Stimulated activated CD8-positive, alpha-beta memory T cell treated with anti-CD3 and anti-CD28 coated beads, Interleukin-4, amount 100 ng/mL, for 4 hours (primary cell): ENCODE data around the gene DPPA2.
"Not testable (repeated sequence)": the region's sequence is repeated elsewhere in the genome, so short reads cannot be mapped to it uniquely, and the experiment has no call there.

ENCODE experiments used
- DNase-seq, 2 donors: peaks; one replicate each; pipeline ENCODE4 v3.0.0-alpha.2; 2020; ENCODE audit warnings: low read depth in 2 of 2, low spot score in 1 of 2

The DPPA2 gene, protein sequence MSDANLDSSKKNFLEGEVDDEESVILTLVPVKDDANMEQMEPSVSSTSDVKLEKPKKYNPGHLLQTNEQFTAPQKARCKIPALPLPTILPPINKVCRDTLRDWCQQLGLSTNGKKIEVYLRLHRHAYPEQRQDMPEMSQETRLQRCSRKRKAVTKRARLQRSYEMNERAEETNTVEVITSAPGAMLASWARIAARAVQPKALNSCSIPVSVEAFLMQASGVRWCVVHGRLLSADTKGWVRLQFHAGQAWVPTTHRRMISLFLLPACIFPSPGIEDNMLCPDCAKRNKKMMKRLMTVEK

DNA sequence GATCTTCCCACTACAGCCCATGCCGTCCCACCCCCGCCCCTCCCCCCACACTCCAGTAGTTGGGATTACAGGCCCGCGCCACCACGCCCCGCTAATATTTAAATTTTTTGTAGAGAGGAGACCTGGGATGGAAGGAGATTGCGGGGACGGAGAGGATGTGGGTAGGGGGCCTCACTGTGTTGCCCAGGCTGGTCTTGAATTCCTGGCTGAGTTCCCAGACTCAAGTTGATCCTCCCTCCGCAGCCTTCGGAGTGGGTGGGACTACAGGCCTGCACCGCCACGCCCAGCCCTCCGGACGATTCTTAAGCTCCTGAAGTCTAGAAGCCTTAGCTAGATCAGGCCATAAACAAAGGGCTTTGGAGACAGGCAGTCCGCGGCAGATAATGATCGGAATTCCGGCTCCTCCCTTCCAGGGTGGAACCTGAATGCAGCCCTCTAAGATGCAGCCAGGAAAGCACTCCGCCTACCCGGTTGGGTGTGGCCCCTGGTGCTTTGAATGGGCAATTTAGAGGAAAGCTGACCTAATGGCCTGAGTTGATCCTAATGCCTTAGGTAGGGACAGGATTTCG lies at the start of gene DPPA2:
Gene DPPA2 (minus strand): TSS at position 356 of the 569 bp plus-strand sequence. CDS start 1,975 bp downstream, outside the sequence.
- DNase-seq: no peak

DNA sequence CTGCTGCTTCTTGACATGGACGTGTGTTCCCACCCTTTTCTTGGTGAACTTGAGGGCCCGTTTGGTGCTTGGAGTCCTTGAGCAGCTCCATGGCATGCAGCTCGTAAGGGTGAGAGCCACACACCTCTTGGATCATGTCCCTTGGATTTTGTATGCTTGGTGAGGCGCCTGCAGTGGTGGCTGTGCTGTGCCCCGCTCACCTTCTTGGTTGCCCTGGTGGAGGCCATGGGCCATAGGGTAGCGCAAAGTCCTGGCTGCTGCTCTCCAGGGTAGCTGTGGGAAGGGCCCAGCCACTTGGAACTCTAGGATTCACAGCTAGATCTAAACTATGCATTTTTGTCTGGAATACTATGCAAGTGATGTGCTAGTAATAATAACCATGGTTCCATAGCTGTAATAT lies 47.8 kb upstream of the DPPA2 start:
- no peak for DNase-seq

GRCh38 chr3:109363634-109364033 lies 47.3 kb upstream of the DPPA2 start:
- no peak for DNase-seq

DNA sequence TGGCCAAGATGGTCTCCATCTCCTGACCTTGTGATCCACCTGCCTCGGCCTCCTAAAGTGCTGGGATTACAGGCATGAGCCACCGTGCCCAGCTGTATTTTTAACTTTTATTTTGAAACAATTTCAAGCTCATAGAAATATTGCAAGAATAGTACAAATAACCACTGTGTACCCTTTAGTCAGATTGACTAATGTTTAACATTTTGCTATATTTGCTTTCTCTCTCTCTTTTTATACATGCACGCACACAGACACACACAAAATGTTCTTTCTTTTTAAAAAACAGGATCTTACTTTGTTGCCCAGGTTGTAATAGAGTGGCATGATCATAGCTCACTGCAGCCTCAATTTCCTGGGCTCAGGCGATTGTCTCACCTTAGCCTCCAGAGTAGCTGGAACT lies 46.5 kb upstream of the DPPA2 start:
- DNase-seq: no peak

DNA sequence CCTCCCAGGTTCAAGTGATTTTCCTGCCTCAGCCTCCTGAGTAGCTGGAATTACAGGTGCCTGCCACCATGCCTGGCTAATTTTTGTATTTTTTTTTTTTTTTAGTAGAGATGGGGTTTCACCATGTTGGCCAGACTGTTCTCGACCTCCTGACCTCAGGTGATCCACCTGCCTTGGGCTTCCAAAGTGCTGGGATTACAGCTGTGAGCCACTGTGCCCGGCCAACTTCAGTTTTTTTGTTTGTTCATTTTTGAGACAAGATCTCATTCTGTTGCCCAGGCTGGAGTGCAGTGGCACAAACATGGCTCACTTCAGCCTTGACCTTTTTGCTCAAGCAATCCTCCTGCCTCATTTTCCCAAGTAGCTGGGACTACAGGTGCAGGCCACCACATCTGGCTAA lies 42.5 kb upstream of the DPPA2 start:
- not testable (repeated sequence) for DNase-seq

DNA sequence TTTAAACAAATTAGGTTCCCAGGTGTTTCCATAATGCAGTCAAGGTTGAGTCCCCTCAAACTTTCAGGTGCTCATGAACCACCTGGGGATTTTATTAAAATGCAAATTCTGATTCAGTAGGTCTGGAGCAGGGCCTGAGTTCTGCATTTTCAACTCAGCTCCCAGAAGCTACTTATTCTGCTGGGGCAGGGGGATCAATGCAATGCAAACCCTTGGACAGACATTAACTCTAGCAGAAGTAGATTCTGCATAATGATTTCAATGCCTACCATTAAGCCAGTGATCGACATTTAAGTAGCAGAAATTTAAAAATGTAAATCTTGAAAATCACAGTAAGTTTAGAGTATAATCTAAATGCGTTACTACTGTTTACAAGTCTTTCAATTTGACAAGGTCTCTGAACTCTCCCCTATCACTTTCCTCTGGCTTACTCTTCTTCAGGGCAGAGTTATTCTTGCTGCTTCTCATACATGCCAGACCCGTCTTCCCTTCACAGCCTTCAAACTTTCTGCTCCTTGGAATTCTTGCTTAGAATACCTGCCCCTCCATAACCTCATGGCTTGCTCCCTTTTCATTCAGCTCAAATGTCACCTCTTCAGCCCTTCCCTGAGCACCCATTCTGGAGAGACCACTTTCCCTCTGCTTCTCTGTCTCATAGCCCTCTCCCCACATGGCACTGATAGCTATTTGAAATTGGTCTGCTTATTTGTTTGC lies 40.3 kb upstream of the DPPA2 start:
- DNase-seq: no peak

DNA sequence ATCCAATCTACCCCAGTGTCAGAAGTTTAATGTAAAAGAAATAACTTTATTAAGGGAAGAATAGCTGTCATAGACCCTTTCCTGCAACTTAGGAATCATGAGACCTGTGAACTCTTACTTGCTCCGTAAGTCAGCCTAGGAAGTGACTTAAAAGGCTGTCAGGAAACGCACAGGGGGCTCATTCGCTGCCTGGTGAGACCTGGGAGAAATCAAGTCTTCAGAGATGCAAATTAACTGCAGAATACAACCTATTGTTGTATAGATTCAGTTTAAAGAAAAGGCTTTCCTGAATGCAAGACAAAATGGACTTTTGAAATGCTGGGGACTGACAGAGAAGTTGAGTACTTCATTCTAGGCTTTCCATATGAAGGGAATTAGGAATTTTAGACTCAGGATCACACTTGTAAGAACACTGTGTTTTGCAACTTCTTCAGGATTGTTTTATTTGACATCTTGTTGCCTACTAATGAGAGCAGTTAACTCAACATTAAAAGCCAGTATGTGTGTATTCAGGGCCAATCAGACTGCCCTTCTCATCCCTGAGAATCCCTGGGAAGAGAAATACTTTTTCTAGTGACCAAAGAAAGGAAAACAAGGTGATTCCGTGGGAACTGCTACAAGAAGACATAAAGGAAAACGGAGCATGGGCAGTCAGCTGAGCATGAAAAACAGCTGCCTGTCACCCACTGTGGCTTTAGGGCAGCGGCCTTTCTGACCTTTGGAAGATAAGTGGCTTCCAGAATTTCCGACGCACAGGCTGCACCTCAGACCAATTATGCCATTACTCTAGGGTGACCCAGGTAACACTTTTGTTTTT lies 39.5 kb upstream of the DPPA2 start:
- DNase-seq: no peak

GRCh38 chr3:109353057-109353456 lies 36.7 kb upstream of the DPPA2 start:
- no peak for DNase-seq

- no peak for DNase-seq
Observed at GRCh38 chr3:109351231-109351630, 34.9 kb upstream of the DPPA2 start.

GRCh38 chr3:109346770-109347295 lies 30.5 kb upstream of the DPPA2 start:
- no peak for DNase-seq

DNA sequence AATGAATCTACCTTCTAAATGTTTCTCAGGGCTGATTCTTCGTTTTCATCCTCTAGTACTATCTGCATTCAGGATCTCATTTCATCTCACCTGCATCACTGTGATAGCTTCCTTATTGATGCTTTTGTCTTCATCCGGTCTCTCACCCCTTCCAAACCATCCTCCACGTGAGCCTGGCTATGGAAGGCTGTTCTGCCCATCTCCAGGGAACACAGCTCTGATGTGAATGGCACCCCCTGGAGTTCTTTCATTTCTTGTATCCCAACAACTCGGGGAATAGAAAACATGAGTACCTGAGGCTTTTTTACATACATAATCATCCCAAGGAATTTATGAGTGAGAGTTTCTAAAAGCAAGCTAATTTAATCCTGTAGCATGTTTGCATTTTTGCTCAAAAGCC lies 29.8 kb upstream of the DPPA2 start:
- no peak for DNase-seq

- DNase-seq: no peak
Observed at GRCh38 chr3:109339714-109340648, 23.7 kb upstream of the DPPA2 start.

GRCh38 chr3:109339197-109339596 lies 22.9 kb upstream of the DPPA2 start:
- no peak for DNase-seq

- DNase-seq: no peak
Observed at GRCh38 chr3:109338322-109338721, 22.0 kb upstream of the DPPA2 start.

GRCh38 chr3:109337393-109337792 lies 21.1 kb upstream of the DPPA2 start, which contains the start of gene DPPA4:
DPPA4 (minus strand) TSS chr3:109337546; CDS start chr3:109337517, 29 bp downstream.
- no peak for DNase-seq

- DNase-seq: no peak
Observed at GRCh38 chr3:109336291-109336861, 20.1 kb upstream of the DPPA2 start.

DNA sequence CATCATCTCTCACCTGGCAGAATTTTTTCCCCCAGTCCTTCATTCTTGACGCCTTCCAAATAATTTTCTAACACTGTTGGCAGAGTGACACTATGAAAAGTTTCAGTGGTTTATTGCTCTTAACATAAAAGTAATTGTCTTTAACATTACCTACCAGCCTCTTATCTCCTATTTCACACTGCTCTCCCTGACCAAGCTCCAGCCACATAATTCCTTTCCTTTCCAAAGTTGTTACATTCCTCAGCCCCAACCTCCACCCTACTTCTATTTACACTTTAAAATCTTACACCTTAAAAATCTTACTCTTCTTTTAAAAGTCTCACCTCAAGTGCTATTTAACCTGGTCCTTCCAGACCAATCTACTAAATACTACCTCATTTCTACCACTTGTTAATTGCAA lies 18.3 kb upstream of the DPPA2 start:
- no peak for DNase-seq

GRCh38 chr3:109331692-109332091 lies 15.4 kb upstream of the DPPA2 start:
- no peak for DNase-seq

DNA sequence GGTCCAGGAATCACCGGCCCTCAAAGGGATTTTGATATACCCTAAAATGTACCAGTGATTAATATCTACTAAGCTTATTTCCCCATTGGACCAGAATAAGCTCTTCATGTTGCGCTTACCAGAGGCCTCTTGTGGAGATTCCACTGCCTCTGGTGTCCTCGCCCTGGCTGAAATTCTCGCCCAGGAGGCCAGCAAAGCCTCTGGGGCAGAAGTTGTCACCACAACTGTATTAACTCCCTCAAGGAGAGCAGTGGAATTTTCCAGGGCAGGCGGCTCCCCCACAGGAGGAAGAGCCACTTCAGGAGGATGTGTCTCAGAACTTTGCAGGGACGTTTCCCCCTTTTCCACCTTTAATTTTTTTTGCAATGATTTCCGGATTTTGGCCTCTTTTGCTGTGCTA lies 14.1 kb upstream of the DPPA2 start:
- DNase-seq: no peak

GRCh38 chr3:109328202-109328601 lies 11.9 kb upstream of the DPPA2 start:
- no peak for DNase-seq
